ENCODE data around the gene CD52.

DNA sequence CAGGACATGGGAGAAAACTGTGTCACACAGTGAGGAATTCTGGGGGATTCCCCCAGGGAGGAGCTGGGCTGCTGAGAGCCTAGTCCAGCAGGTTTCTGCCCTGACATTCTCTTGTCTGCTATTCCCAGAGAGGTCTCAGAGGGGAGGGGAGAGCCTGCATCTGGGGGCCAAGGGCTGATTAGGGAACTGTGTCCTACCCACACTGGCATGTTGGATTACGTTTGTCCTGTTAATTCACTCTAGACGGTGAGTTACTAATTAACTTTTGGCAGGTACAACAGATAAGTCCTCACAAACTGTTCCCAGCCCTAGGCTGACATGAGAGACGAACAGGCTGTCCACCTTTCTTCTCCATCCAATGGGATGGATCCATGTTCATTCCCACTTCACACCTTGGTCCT lies 40.5 kb upstream of the CD52 start:
- TF ChIP-seq EZH2 (IDR thresholded peaks at IDR 0.05) (no peak), EZH2phosphoT487 (IDR thresholded peaks at IDR 0.05) (no peak)
- TF ChIP-seq, protein P1, sequence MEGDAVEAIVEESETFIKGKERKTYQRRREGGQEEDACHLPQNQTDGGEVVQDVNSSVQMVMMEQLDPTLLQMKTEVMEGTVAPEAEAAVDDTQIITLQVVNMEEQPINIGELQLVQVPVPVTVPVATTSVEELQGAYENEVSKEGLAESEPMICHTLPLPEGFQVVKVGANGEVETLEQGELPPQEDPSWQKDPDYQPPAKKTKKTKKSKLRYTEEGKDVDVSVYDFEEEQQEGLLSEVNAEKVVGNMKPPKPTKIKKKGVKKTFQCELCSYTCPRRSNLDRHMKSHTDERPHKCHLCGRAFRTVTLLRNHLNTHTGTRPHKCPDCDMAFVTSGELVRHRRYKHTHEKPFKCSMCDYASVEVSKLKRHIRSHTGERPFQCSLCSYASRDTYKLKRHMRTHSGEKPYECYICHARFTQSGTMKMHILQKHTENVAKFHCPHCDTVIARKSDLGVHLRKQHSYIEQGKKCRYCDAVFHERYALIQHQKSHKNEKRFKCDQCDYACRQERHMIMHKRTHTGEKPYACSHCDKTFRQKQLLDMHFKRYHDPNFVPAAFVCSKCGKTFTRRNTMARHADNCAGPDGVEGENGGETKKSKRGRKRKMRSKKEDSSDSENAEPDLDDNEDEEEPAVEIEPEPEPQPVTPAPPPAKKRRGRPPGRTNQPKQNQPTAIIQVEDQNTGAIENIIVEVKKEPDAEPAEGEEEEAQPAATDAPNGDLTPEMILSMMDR (IDR thresholded peaks at IDR 0.05), result no peak

Data from neural progenitor cell (in vitro differentiated cells).